IMR-90 (cell line): ENCODE measurements around the gene ACTR10. TPM values are rescaled to one million over a fixed set of nuclear protein-coding genes. Genes with fewer than 3 reads are reported as not detected.

Experiments
- ATAC-seq: fragments of 200-7000 bp; cut with Tn5 transposase; 2 replicates; pipeline ENCODE4 v1.9.1; 2020; ENCODE audit warnings: low read depth, mild to moderate bottlenecking, moderate library complexity
- BruUV-seq: library from RNA; stranded (reverse); fragments of 400-500 nt; replicated peaks from 2 replicates; lab custom pipeline; 2021; lab: Mats Ljungman, UMichigan
- CTCF ChIA-PET: fragments of 300-600 bp; formaldehyde crosslinking; extraction: SDS; loops from one replicate; lab custom pipeline; 2021; ENCODE audit warnings: antibody characterized with exemption; lab: Yijun Ruan, JAX
- POLR2A ChIA-PET: fragments of 300-600 bp; sonication (Branson Sonifier 250); formaldehyde crosslinking; loops from one replicate; lab custom pipeline; 2022; ENCODE audit warnings: antibody characterized with exemption; ENCODE audit not compliant: unreplicated experiment; lab: Charles Lee
- DNase-seq: peaks from one replicate; pipeline ENCODE4 v3.0.0; 2013
- H2AFZ ChIP-seq: replicated peaks from 2 replicates; pipeline ENCODE3; 2013; ENCODE audit warnings: low read length, mild to moderate bottlenecking; ENCODE audit not compliant: poor library complexity
- H2AK5ac ChIP-seq: 2 replicates; pipeline ENCODE4 v1.6.1; 2013; ENCODE audit warnings: low read depth, low read length, inconsistent platforms
- H2AK9ac ChIP-seq: replicated peaks from 2 replicates; pipeline ENCODE3; 2013; ENCODE audit warnings: mild to moderate bottlenecking, low read depth, low read length, moderate library complexity; ENCODE audit not compliant: poor library complexity
- H2BK120ac ChIP-seq: 2 replicates; pipeline ENCODE4 v1.6.1; 2013; ENCODE audit warnings: low read depth, low read length, inconsistent platforms
- H2BK15ac ChIP-seq: 3 replicates; pipeline ENCODE4 v1.6.1; 2013; ENCODE audit warnings: low read depth, low read length, inconsistent platforms
- H2BK20ac ChIP-seq: 2 replicates; pipeline ENCODE4 v1.6.1; 2013; ENCODE audit warnings: low read depth, mild to moderate bottlenecking, inconsistent platforms, low read length, moderate library complexity
- H2BK5ac ChIP-seq: 2 replicates; pipeline ENCODE4 v1.6.1; 2013; ENCODE audit warnings: mild to moderate bottlenecking, low read depth, low read length, inconsistent platforms; ENCODE audit not compliant: poor library complexity, severe bottlenecking
- H3K14ac ChIP-seq: replicated peaks from 2 replicates; pipeline ENCODE4 v1.6.1; 2013; ENCODE audit warnings: low read depth, low read length, inconsistent platforms
- H3K18ac ChIP-seq: 2 replicates; pipeline ENCODE4 v1.6.1; 2013; ENCODE audit warnings: low read depth, low read length, control low read depth
- H3K23ac ChIP-seq: 2 replicates; pipeline ENCODE4 v1.6.1; 2013; ENCODE audit warnings: low read depth, low read length, inconsistent platforms
- H3K27ac ChIP-seq: 2 replicates; pipeline ENCODE4 v1.5.1; 2013; ENCODE audit warnings: mild to moderate bottlenecking, control low read depth, low read length; ENCODE audit not compliant: insufficient read depth
- H3K27me3 ChIP-seq: 2 replicates; pipeline ENCODE4 v1.6.1; 2013; ENCODE audit warnings: low read length; ENCODE audit not compliant: control insufficient read depth, insufficient read depth
- H3K36me3 ChIP-seq: 2 replicates; pipeline ENCODE4 v1.6.1; 2013; ENCODE audit warnings: low read length, mixed read lengths; ENCODE audit not compliant: control insufficient read depth, insufficient read depth
- H3K4ac ChIP-seq: 2 replicates; pipeline ENCODE4 v1.6.1; 2013; ENCODE audit warnings: low read depth, low read length, inconsistent platforms
- H3K4me1 ChIP-seq: 2 replicates; pipeline ENCODE4 v1.6.1; 2013; ENCODE audit warnings: low read length, mixed read lengths; ENCODE audit not compliant: control insufficient read depth, insufficient read depth
- H3K4me2 ChIP-seq: 2 replicates; pipeline ENCODE4 v1.6.1; 2013; ENCODE audit warnings: low read depth, mild to moderate bottlenecking, control low read depth, low read length, moderate library complexity
- H3K4me3 ChIP-seq: 2 replicates; pipeline ENCODE4 v1.5.1; 2013; ENCODE audit warnings: low read depth, mild to moderate bottlenecking, control low read depth, low read length, moderate library complexity; ENCODE audit not compliant: insufficient read depth
- H3K56ac ChIP-seq: 2 replicates; pipeline ENCODE4 v1.6.1; 2013; ENCODE audit warnings: low read length, inconsistent platforms; ENCODE audit not compliant: insufficient read depth; ENCODE audit errors: extremely low read depth
- H3K79me1 ChIP-seq, 2 experiments: 2 replicates each; pipeline ENCODE4 v1.6.1; 2013; ENCODE audit warnings: low read length in 2 of 2, inconsistent platforms in 1 of 2, low read depth in 1 of 2
- H3K9ac ChIP-seq: 2 replicates; pipeline ENCODE4 v1.6.1; 2013; ENCODE audit warnings: low read depth, low read length, control low read depth
- H3K9me1 ChIP-seq: 2 replicates; pipeline ENCODE4 v1.6.1; 2013; ENCODE audit warnings: low read length, inconsistent platforms; ENCODE audit not compliant: insufficient read depth
- H3K9me3 ChIP-seq: 2 replicates; pipeline ENCODE4 v1.6.1; 2013; ENCODE audit warnings: low read length; ENCODE audit not compliant: control insufficient read depth, insufficient read depth
- H4K20me1 ChIP-seq: 2 replicates; pipeline ENCODE4 v1.6.1; 2013; ENCODE audit warnings: low read length, inconsistent platforms; ENCODE audit not compliant: insufficient read depth
- H4K5ac ChIP-seq: 2 replicates; pipeline ENCODE4 v1.6.1; 2013; ENCODE audit warnings: mild to moderate bottlenecking, low read depth, low read length, control low read depth
- H4K8ac ChIP-seq, 2 experiments: 2 replicates each; pipeline ENCODE4 v1.6.1; 2013; ENCODE audit warnings: low read depth in 2 of 2, low read length in 2 of 2, control low read depth in 1 of 2, inconsistent platforms in 1 of 2
- H4K91ac ChIP-seq: 2 replicates; pipeline ENCODE4 v1.6.1; 2013; ENCODE audit warnings: low read depth, low read length, inconsistent platforms; ENCODE audit not compliant: insufficient read depth
- CHD1 ChIP-seq: IDR thresholded peaks from 2 replicates; pipeline ENCODE4 v1.6.1; 2012; ENCODE audit warnings: low read depth, low read length, improper control_type of control experiment
- FOS ChIP-seq: fragments of 150-350 bp; IDR thresholded peaks from 2 replicates; pipeline ENCODE4 v1.6.1; 2016; ENCODE audit warnings: low read depth, low read length
- MAFK ChIP-seq: IDR thresholded peaks from 2 replicates; pipeline ENCODE4 v1.6.1; 2012; ENCODE audit warnings: low read depth, low read length, improper control_type of control experiment
- MAZ ChIP-seq: IDR thresholded peaks from 2 replicates; pipeline ENCODE4 v1.6.1; 2012; ENCODE audit warnings: low read depth, mild to moderate bottlenecking, low read length, improper control_type of control experiment, moderate library complexity, borderline replicate concordance
- NFE2L2 ChIP-seq: fragments of 150-350 bp; IDR thresholded peaks from 2 replicates; pipeline ENCODE4 v1.6.1; 2016; ENCODE audit warnings: low read depth, mild to moderate bottlenecking, low read length
- RAD21 ChIP-seq: IDR thresholded peaks from 2 replicates; pipeline ENCODE4 v1.6.1; 2012; ENCODE audit warnings: low read length, improper control_type of control experiment
- RCOR1 ChIP-seq: IDR thresholded peaks from 2 replicates; pipeline ENCODE4 v1.6.1; 2012; ENCODE audit warnings: mild to moderate bottlenecking, low read length, improper control_type of control experiment; ENCODE audit not compliant: insufficient replicate concordance
- WGBS, 2 experiments: methylation state at CpG; one replicate each; pipeline versions ENCODE4 v1.1.5 to v1.1.7; 2013; ENCODE audit warnings: missing lambda C conversion rate in 2 of 2; ENCODE audit not compliant: insufficient read length in 1 of 2; ENCODE audit errors: extremely low coverage in 2 of 2; 5-methylcytosine and 5-hydroxymethylcytosine counted together
- dilution Hi-C: fragments of 300-500 bp; cut with HindIII; formaldehyde crosslinking; loops from one replicate; pipeline ENCODE4 v1.14.3; 2018; ENCODE audit warnings: low sequenced_read_pairs; ENCODE audit not compliant: unreplicated experiment
- in situ Hi-C: fragments of 300-500 bp; cut with MboI; formaldehyde crosslinking; loops from 3 replicates; pipeline ENCODE4 v1.14.3; 2019; ENCODE audit warnings: low sequenced_read_pairs, inconsistent platforms, mixed read lengths
- intact Hi-C: fragments of 100-400 bp; cut with micrococcal nuclease; formaldehyde crosslinking; loops from 2 replicates; pipeline ENCODE4 v1.10.0; 2022
- polyA plus RNA-seq, 3 experiments: library from polyadenylated mRNA; depleted of rRNA; stranded (reverse); fragments of >200 nt; gene quantifications; 2 replicates each; pipeline ENCODE4 v1.2.3, GENCODE V29; 2012; ENCODE audit warnings: low replicate concordance in 1 of 3
- total RNA-seq: library from RNA; depleted of rRNA; stranded (reverse); fragments of >200 nt; gene quantifications from 2 replicates; pipeline ENCODE4 v1.2.3, GENCODE V29; 2012
- TF ChIP-seq, protein P1 (sequence below): conservative IDR thresholded peaks from 2 replicates; pipeline ENCODE4 v1.5.1; 2012; ENCODE audit warnings: mild to moderate bottlenecking, low read depth, low read length, improper control_type of control experiment
- TF ChIP-seq, protein P2 (sequence below): fragments of 150-350 bp; IDR thresholded peaks from 2 replicates; pipeline ENCODE4 v1.6.1; 2016; ENCODE audit warnings: low read depth, mild to moderate bottlenecking, low read length, moderate library complexity, borderline replicate concordance

Gene ACTR10
- total and polyA plus RNA-seq, 2 of the 4 experiments (the other 2 are of a cell fraction), result 71.0 to 71.7 TPM

DNA sequence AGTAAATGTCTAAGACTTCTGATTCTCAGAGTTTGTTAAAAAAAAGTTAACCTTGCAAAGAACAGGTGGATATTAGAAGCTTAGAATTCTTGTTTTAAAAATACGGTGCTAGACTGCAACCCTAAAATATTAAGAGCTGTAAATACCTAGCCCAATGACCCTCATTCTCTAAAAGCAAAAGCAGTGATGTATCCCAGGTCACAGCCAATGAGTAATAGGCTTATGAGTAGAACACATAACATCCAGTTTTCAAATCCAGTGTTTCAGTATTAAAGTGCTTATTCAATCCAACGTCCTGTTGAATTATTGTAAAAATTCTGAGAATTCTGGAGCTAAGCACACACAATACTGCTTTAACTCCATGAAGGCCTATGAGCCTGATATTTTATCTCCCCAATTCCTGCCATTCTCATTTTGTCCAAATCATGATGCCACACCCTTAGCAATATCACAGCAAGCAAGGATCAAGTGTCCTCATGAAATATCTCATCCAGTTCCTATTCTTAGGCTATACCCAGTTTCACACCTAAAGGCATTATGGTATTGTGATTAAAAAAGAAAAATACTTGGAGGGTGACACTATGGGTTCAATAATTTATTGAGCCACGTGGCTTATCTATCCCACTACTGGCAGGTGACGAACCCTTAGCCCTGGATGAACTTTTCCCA, 83.1 kb downstream of the ACTR10 start:
- Histone ChIP-seq H3K9me3 (no peaks in the 10 kb centered on the region), H3K18ac (no peak overlapping the region), H3K36me3 (peaks cover 30% of the 10 kb centered on the region), H3K9me1 (no peaks in the 10 kb centered on the region), H3K14ac (no peak overlapping the region), H2BK5ac (no peak overlapping the region), H3K27ac (no peak overlapping the region), H3K4me3 (no peak overlapping the region), H2AK9ac (no peak overlapping the region), H3K79me1 (peaks cover 25 to 45% of the 10 kb centered on the region in 2 experiments), H4K8ac (no peak overlapping the region), H4K20me1 (peaks cover 5% of the 10 kb centered on the region; the same call in 1 of the 2 replicates), H3K27me3 (no peaks in the 10 kb centered on the region), H2AFZ (no peak overlapping the region), H3K4me1 (peaks cover 1% of the 10 kb centered on the region; the same call in 1 of the 2 replicates), H3K56ac (no peak overlapping the region), H4K5ac (no peak overlapping the region), H3K9ac (no peak overlapping the region), H2BK120ac (no peak overlapping the region), H2BK15ac (no peak overlapping the region), H3K4me2 (no peak overlapping the region), H4K91ac (no peak overlapping the region), H2BK20ac (no peak overlapping the region), H3K23ac (no peak overlapping the region), H3K4ac (no peak overlapping the region), H2AK5ac (no peak overlapping the region)
- ATAC-seq (no peak), DNase-seq (no peak)
- TF ChIP-seq RAD21, result no peak
- no peak for TF ChIP-seq FOS
- TF ChIP-seq, protein P1, sequence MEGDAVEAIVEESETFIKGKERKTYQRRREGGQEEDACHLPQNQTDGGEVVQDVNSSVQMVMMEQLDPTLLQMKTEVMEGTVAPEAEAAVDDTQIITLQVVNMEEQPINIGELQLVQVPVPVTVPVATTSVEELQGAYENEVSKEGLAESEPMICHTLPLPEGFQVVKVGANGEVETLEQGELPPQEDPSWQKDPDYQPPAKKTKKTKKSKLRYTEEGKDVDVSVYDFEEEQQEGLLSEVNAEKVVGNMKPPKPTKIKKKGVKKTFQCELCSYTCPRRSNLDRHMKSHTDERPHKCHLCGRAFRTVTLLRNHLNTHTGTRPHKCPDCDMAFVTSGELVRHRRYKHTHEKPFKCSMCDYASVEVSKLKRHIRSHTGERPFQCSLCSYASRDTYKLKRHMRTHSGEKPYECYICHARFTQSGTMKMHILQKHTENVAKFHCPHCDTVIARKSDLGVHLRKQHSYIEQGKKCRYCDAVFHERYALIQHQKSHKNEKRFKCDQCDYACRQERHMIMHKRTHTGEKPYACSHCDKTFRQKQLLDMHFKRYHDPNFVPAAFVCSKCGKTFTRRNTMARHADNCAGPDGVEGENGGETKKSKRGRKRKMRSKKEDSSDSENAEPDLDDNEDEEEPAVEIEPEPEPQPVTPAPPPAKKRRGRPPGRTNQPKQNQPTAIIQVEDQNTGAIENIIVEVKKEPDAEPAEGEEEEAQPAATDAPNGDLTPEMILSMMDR, result no peak
- no peak for TF ChIP-seq RCOR1
- no peak for TF ChIP-seq MAFK
- TF ChIP-seq NFE2L2, result no peak
- TF ChIP-seq, protein P2, sequence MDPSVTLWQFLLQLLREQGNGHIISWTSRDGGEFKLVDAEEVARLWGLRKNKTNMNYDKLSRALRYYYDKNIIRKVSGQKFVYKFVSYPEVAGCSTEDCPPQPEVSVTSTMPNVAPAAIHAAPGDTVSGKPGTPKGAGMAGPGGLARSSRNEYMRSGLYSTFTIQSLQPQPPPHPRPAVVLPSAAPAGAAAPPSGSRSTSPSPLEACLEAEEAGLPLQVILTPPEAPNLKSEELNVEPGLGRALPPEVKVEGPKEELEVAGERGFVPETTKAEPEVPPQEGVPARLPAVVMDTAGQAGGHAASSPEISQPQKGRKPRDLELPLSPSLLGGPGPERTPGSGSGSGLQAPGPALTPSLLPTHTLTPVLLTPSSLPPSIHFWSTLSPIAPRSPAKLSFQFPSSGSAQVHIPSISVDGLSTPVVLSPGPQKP, result no peak
- no peak for TF ChIP-seq MAZ
- TF ChIP-seq CHD1, result no peak
- CTCF ChIA-PET, result no interaction called here
- POLR2A ChIA-PET, result no interaction called here
- no TSS peak for BruUV-seq
- intact Hi-C loops, result no loop called here
- dilution Hi-C loops, result no loop called here
- WGBS, 2 experiments, result no CpG with 5 or more reads among the region's 4 CpGs
- in situ Hi-C loops, result no loop called here
